ENCODE measurements around the gene ALKBH1. TPM values are rescaled to one million over a fixed set of nuclear protein-coding genes. Genes with fewer than 3 reads are reported as not detected.

The ALKBH1 gene
- polyA plus RNA-seq, 1 experiment = 9.2 TPM

GRCh38 chr14:77623201-77623600 lies 84.6 kb downstream of the ALKBH1 start:
- ChIA-PET CTCF (no interaction called here), POLR2A (no interaction called here)
- Histone ChIP-seq H3K27me3 (ENCODE audit: control insufficient read depth, insufficient read depth, low read length) (0 out of 2 replicates have a peak, but pooled peaks cover 2% of the 10 kb centered on the region), H3K4me3 (ENCODE audit: low read depth, low read length) (no peak overlapping the region), H3K36me3 (ENCODE audit: control insufficient read depth, insufficient read depth, low read length) (no peaks in the 10 kb centered on the region)
- no peak for DNase-seq (ENCODE audit: low read depth)
- no peak for TF ChIP-seq CTCF (IDR thresholded peaks at IDR 0.05; ENCODE audit: insufficient read depth, low read depth, low read length)

Small RNAs within 50 kb of the gene (small RNA-seq; reads per million reads assigned to genes)
- not detected for gene COX6CP11 (ENCODE audit: insufficient read length, low read depth, low replicate concordance)

Other genes starting within 250 kb of the ALKBH1 start
- 90.1 and 126 TPM in 2 replicates for gene AHSA1, start 249.9 kb downstream of the ALKBH1 start, polyA plus RNA-seq (2011; rRNA removed)
- 0.07 TPM in 2 replicates for gene ISM2, start 209.2 kb downstream of the ALKBH1 start, polyA plus RNA-seq (2011; rRNA removed)
- 38.3 and 43.8 TPM in 2 replicates for gene SPTLC2, start 91.4 kb downstream of the ALKBH1 start, polyA plus RNA-seq (2011; rRNA removed)
- 162 and 231 TPM in 2 replicates for gene SLIRP, start 80 bp upstream of the ALKBH1 start, polyA plus RNA-seq (2011; rRNA removed)
- gene SNW1, start 53.1 kb upstream of the ALKBH1 start, polyA plus RNA-seq (2011; rRNA removed) = 34.8 and 40.2 TPM in 2 replicates
- 4.4 and 7.3 TPM in 2 replicates for gene ADCK1, start 92.1 kb upstream of the ALKBH1 start, polyA plus RNA-seq (2011; rRNA removed)